ENCODE data around the gene TFDP2.
"Not testable (repeated sequence)": the region's sequence is repeated elsewhere in the genome, so short reads cannot be mapped to it uniquely, and the experiment has no call there.

The TFDP2 gene

DNA sequence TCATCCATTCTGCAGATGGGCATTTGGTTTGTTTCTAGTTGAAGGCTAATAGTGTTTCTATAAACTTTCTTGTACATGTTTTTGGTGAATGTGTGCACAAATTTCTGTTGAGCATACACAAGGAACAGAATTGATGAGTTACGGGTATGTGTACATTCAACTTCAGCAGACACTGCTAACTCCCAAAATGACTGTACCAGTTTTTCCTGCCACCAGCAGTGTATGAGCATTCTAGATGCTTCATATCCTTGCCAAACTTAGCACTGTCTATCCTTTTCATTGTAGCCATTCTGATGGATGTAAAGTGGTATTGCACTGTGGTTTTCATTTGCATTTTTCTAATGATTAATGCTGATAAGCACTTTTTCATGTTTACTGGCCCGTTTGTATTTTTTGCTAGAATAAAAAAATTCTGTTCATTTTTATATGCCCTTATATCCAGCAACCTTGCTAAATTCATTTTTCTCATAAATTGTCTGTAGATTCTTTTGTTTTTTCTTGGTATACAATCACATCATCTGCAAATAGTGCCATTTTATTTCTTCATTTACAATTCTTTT is 162.7 kb downstream of the TFDP2 start (continued):
- TF ChIP-seq, protein P1, sequence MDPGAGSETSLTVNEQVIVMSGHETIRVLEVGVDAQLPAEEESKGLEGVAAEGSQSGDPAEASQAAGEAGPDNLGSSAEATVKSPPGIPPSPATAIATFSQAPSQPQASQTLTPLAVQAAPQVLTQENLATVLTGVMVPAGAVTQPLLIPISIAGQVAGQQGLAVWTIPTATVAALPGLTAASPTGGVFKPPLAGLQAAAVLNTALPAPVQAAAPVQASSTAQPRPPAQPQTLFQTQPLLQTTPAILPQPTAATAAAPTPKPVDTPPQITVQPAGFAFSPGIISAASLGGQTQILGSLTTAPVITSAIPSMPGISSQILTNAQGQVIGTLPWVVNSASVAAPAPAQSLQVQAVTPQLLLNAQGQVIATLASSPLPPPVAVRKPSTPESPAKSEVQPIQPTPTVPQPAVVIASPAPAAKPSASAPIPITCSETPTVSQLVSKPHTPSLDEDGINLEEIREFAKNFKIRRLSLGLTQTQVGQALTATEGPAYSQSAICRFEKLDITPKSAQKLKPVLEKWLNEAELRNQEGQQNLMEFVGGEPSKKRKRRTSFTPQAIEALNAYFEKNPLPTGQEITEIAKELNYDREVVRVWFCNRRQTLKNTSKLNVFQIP (CRISPR knock-in tag; IDR thresholded peaks at IDR 0.05; ENCODE audit: borderline replicate concordance, low read depth) = no peak
- no peak for TF ChIP-seq ZC3H10 (CRISPR knock-in tag; IDR thresholded peaks at IDR 0.05)

DNA sequence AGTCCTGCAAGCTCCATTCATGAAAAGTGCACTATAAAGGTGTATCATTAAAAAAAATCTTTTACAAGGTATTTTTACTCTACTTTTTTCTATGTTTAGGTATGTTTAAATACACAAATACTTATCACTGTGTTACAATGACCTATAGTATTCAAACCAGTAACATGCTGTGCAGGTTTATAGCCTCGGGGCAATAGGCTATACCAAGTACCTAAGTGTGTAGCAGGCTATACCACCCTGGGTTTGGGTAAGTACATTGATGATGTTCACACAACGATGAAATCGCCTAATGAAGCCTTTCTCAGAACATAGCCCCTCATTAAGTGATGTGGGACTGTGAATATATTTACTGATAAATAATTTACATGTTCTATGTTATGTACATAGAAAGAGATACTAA is 168.3 kb downstream of the TFDP2 start:
- TF ChIP-seq CSDC2 (CRISPR knock-in tag; IDR thresholded peaks at IDR 0.05) (no peak), TOX (CRISPR knock-in tag; IDR thresholded peaks at IDR 0.05; ENCODE audit: borderline replicate concordance) (no peak), OSR1 (CRISPR knock-in tag; IDR thresholded peaks at IDR 0.05) (no peak), ISL1 (CRISPR knock-in tag; IDR thresholded peaks at IDR 0.05) (no peak), TCF4 (CRISPR knock-in tag; IDR thresholded peaks at IDR 0.05; ENCODE audit: borderline replicate concordance) (no peak), ZNF8 (CRISPR knock-in tag; IDR thresholded peaks at IDR 0.05) (no peak), BACH2 (CRISPR knock-in tag; IDR thresholded peaks at IDR 0.05; ENCODE audit: borderline replicate concordance) (no peak), SNAI2 (CRISPR knock-in tag; IDR thresholded peaks at IDR 0.05) (no peak), ZFP3 (CRISPR knock-in tag; IDR thresholded peaks at IDR 0.05) (no peak), GLIS3 (CRISPR knock-in tag; IDR thresholded peaks at IDR 0.05) (no peak), ARNTL (CRISPR knock-in tag; IDR thresholded peaks at IDR 0.05; ENCODE audit: borderline replicate concordance, low read depth) (no peak), ZC3H10 (CRISPR knock-in tag; IDR thresholded peaks at IDR 0.05) (no peak), PPARA (CRISPR knock-in tag; IDR thresholded peaks at IDR 0.05; ENCODE audit: borderline replicate concordance) (no peak), ZFP30 (CRISPR knock-in tag; IDR thresholded peaks at IDR 0.05) (no peak), ESRRG (CRISPR knock-in tag; IDR thresholded peaks at IDR 0.05) (no peak), ZNF565 (CRISPR knock-in tag; conservative IDR thresholded peaks at IDR 0.05; ENCODE audit: low read depth) (no peak)
- TF ChIP-seq, protein P2, sequence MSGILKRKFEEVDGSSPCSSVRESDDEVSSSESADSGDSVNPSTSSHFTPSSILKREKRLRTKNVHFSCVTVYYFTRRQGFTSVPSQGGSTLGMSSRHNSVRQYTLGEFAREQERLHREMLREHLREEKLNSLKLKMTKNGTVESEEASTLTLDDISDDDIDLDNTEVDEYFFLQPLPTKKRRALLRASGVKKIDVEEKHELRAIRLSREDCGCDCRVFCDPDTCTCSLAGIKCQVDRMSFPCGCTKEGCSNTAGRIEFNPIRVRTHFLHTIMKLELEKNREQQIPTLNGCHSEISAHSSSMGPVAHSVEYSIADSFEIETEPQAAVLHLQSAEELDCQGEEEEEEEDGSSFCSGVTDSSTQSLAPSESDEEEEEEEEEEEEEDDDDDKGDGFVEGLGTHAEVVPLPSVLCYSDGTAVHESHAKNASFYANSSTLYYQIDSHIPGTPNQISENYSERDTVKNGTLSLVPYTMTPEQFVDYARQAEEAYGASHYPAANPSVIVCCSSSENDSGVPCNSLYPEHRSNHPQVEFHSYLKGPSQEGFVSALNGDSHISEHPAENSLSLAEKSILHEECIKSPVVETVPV (CRISPR knock-in tag; IDR thresholded peaks at IDR 0.05) = no peak
- TF ChIP-seq, protein P3, sequence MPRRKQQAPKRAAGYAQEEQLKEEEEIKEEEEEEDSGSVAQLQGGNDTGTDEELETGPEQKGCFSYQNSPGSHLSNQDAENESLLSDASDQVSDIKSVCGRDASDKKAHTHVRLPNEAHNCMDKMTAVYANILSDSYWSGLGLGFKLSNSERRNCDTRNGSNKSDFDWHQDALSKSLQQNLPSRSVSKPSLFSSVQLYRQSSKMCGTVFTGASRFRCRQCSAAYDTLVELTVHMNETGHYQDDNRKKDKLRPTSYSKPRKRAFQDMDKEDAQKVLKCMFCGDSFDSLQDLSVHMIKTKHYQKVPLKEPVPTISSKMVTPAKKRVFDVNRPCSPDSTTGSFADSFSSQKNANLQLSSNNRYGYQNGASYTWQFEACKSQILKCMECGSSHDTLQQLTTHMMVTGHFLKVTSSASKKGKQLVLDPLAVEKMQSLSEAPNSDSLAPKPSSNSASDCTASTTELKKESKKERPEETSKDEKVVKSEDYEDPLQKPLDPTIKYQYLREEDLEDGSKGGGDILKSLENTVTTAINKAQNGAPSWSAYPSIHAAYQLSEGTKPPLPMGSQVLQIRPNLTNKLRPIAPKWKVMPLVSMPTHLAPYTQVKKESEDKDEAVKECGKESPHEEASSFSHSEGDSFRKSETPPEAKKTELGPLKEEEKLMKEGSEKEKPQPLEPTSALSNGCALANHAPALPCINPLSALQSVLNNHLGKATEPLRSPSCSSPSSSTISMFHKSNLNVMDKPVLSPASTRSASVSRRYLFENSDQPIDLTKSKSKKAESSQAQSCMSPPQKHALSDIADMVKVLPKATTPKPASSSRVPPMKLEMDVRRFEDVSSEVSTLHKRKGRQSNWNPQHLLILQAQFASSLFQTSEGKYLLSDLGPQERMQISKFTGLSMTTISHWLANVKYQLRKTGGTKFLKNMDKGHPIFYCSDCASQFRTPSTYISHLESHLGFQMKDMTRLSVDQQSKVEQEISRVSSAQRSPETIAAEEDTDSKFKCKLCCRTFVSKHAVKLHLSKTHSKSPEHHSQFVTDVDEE (CRISPR knock-in tag; IDR thresholded peaks at IDR 0.05) = no peak
- TF ChIP-seq, protein P4, sequence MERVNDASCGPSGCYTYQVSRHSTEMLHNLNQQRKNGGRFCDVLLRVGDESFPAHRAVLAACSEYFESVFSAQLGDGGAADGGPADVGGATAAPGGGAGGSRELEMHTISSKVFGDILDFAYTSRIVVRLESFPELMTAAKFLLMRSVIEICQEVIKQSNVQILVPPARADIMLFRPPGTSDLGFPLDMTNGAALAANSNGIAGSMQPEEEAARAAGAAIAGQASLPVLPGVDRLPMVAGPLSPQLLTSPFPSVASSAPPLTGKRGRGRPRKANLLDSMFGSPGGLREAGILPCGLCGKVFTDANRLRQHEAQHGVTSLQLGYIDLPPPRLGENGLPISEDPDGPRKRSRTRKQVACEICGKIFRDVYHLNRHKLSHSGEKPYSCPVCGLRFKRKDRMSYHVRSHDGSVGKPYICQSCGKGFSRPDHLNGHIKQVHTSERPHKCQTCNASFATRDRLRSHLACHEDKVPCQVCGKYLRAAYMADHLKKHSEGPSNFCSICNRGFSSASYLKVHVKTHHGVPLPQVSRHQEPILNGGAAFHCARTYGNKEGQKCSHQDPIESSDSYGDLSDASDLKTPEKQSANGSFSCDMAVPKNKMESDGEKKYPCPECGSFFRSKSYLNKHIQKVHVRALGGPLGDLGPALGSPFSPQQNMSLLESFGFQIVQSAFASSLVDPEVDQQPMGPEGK (CRISPR knock-in tag; IDR thresholded peaks at IDR 0.05; ENCODE audit: borderline replicate concordance) = no peak
- TF ChIP-seq, protein P5, sequence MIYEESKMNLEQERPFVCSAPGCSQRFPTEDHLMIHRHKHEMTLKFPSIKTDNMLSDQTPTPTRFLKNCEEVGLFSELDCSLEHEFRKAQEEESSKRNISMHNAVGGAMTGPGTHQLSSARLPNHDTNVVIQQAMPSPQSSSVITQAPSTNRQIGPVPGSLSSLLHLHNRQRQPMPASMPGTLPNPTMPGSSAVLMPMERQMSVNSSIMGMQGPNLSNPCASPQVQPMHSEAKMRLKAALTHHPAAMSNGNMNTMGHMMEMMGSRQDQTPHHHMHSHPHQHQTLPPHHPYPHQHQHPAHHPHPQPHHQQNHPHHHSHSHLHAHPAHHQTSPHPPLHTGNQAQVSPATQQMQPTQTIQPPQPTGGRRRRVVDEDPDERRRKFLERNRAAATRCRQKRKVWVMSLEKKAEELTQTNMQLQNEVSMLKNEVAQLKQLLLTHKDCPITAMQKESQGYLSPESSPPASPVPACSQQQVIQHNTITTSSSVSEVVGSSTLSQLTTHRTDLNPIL (CRISPR knock-in tag; IDR thresholded peaks at IDR 0.05; ENCODE audit: low read depth) = no peak

DNA sequence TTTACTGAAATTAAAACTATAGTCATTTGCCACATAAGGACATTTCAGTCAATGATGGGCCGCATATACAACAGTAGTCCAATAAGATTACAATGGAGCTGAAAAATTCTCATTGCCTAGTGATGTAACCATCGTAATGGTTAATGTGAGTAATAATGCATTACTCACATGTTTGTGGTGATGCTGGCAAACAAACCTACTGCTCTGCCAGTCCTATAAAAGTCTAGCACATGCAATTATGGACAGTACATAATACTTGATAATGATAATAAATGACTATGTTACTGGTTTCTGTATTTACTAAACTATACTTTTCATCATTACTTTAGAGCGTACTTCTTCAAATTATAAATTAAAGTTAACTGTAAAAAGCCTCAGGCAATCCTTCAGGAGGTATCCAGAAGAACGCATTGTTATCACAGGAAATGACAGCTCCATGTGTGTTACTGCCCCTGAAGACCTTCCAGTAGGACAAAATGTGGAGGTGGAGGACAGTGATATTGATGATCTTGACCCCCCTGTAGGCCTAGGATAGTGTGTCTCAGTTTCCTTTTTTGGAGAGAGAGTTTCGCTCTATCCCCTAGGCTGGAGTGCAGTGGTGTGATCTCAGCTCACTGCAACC is 170.2 kb downstream of the TFDP2 start:
- peak; percentile 66 for ATAC-seq
- no peak for TF ChIP-seq BACH2 (CRISPR knock-in tag; IDR thresholded peaks at IDR 0.05; ENCODE audit: borderline replicate concordance)
- no peak for TF ChIP-seq ZNF565 (CRISPR knock-in tag; conservative IDR thresholded peaks at IDR 0.05; ENCODE audit: low read depth)
- no peak for TF ChIP-seq CSDC2 (CRISPR knock-in tag; IDR thresholded peaks at IDR 0.05)
- TF ChIP-seq, protein P3 (CRISPR knock-in tag; IDR thresholded peaks at IDR 0.05) = no peak
- no peak for TF ChIP-seq ESRRG (CRISPR knock-in tag; IDR thresholded peaks at IDR 0.05)
- no peak for TF ChIP-seq OSR1 (CRISPR knock-in tag; IDR thresholded peaks at IDR 0.05)
- no peak for TF ChIP-seq TCF4 (CRISPR knock-in tag; IDR thresholded peaks at IDR 0.05; ENCODE audit: borderline replicate concordance)
- TF ChIP-seq SNAI2 (CRISPR knock-in tag; IDR thresholded peaks at IDR 0.05) = no peak
- no peak for TF ChIP-seq ZNF8 (CRISPR knock-in tag; IDR thresholded peaks at IDR 0.05)
- no peak for TF ChIP-seq PPARA (CRISPR knock-in tag; IDR thresholded peaks at IDR 0.05; ENCODE audit: borderline replicate concordance)
- TF ChIP-seq ZFP30 (CRISPR knock-in tag; IDR thresholded peaks at IDR 0.05) = no peak
- TF ChIP-seq, protein P4 (CRISPR knock-in tag; IDR thresholded peaks at IDR 0.05; ENCODE audit: borderline replicate concordance) = no peak

More for the DNA sequence above, 168.3 kb downstream of the TFDP2 start:
- no peak for ATAC-seq

DNA sequence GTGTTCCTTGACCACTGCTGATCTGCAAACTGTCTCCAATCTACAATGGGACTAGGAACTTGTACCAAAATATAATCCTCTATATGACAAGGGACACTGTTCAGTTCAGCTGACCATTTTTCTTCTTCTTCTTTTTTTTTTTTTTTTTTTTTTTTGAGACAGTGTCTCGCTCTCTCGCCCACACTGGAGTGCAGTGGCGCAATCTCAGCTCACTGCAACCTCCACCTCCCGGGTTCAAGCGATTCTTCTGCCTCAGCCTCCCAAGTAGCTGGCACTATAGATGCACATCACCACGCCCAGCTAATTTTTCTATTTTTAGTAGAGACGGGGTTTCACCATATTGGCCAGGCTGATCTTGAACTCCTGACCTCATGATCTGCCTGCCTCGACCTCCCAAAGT is 174.6 kb downstream of the TFDP2 start:
- not testable (repeated sequence) for ATAC-seq
